Right atrium auricular region (tissue), 2 donors: Measurements from ENCODE around the gene MKRN2OS. TPM values are rescaled to one million over a fixed set of nuclear protein-coding genes. Genes with fewer than 3 reads are reported as not detected.
A peak's percentile ranks its signal among the peaks of the same experiment; 100 is the strongest.

Experiments used
- DNase-seq: peaks from one replicate; pipeline ENCODE4 v3.0.0-alpha.2; 2019; ENCODE audit warnings: low spot score
- H3K27ac ChIP-seq, 2 donors: fragments of 200-600 bp; sonication (generic); 1 replicate in 1 of 2; 2 replicates in 1 of 2; pipeline ENCODE4 v1.5.1; 2016 to 2019
- H3K27me3 ChIP-seq, 2 donors: fragments of 200-600 bp; sonication (generic); one replicate each; pipeline versions ENCODE4 v1.5.1 to v1.6.0; 2017 to 2019
- H3K36me3 ChIP-seq: fragments of 200-600 bp; sonication (generic); one replicate; pipeline ENCODE4 v1.5.1; 2016
- H3K4me1 ChIP-seq, 2 donors: fragments of 200-600 bp; sonication (generic); one replicate each; pipeline versions ENCODE4 v1.5.1 to v1.6.0; 2017 to 2019
- H3K4me3 ChIP-seq, 2 donors: fragments of 200-600 bp; sonication (generic); 1 replicate in 1 of 2; 2 replicates in 1 of 2; pipeline ENCODE4 v1.5.1; 2017 to 2019; ENCODE audit warnings: mild to moderate bottlenecking in 1 of 2, moderate library complexity in 1 of 2
- H3K9me3 ChIP-seq, 2 donors: fragments of 200-600 bp; sonication (generic); one replicate each; pipeline ENCODE4 v1.5.1; 2019
- CTCF ChIP-seq, 2 donors: fragments of 200-600 bp; sonication (generic); IDR thresholded peaks; one replicate each; pipeline ENCODE4 v1.5.1; 2019; ENCODE audit warnings: antibody characterized with exemption in 2 of 2
- total RNA-seq, 2 donors: library from RNA; depleted of rRNA; stranded (reverse); fragments of >200 nt; gene quantifications; one replicate each; pipeline ENCODE4 v1.1.0, GENCODE V29; 2016

The MKRN2OS gene
- total RNA-seq, 2 donors from 2014 or later = not detected

GRCh38 chr3:12588039-12589009 lies 43.0 kb upstream of the MKRN2OS start:
- H3K9me3 ChIP-seq = no peaks in the 10 kb centered on the region
- no peaks in the 10 kb centered on the region for H3K27me3 ChIP-seq
- peaks cover 0 to 18% of the 10 kb centered on the region in 2 donors for H3K4me1 ChIP-seq
- H3K4me3 ChIP-seq = no peak overlapping the region
- H3K27ac ChIP-seq = peak overlapping the region; percentile 64 to 70
- no peak for TF ChIP-seq CTCF (IDR thresholded peaks at IDR 0.05)
- no peak for DNase-seq
- peaks cover 84% of the 10 kb centered on the region for H3K36me3 ChIP-seq

- peaks cover 94% of the 10 kb centered on the region for H3K36me3 ChIP-seq
- DNase-seq = no peak
- H3K27me3 ChIP-seq = no peaks in the 10 kb centered on the region
- peak overlapping the region; percentile 64 to 70 for H3K27ac ChIP-seq
- no peak overlapping the region for H3K4me3 ChIP-seq
- peaks cover 0 to 18% of the 10 kb centered on the region in 2 donors for H3K4me1 ChIP-seq
- no peak for TF ChIP-seq CTCF (IDR thresholded peaks at IDR 0.05)
- H3K9me3 ChIP-seq = no peaks in the 10 kb centered on the region
Observed at GRCh38 chr3:12586403-12586802, 41.1 kb upstream of the MKRN2OS start.

GRCh38 chr3:12585970-12586369 lies 40.7 kb upstream of the MKRN2OS start:
- DNase-seq = no peak
- Histone ChIP-seq H3K27me3 (no peaks in the 10 kb centered on the region), H3K36me3 (peaks cover 94% of the 10 kb centered on the region), H3K9me3 (no peaks in the 10 kb centered on the region), H3K4me1 (peaks cover 0 to 18% of the 10 kb centered on the region in 2 donors), H3K27ac (peak overlapping the region in 1 of 2 donors; percentile 70), H3K4me3 (no peak overlapping the region)
- no peak for TF ChIP-seq CTCF (IDR thresholded peaks at IDR 0.05)

GRCh38 chr3:12585181-12585580 lies 39.9 kb upstream of the MKRN2OS start:
- H3K4me1 ChIP-seq = peaks cover 0 to 19% of the 10 kb centered on the region in 2 donors
- no peaks in the 10 kb centered on the region for H3K27me3 ChIP-seq
- peaks cover 93% of the 10 kb centered on the region for H3K36me3 ChIP-seq
- H3K4me3 ChIP-seq = no peak overlapping the region
- DNase-seq = no peak
- H3K9me3 ChIP-seq = no peaks in the 10 kb centered on the region
- peak overlapping the region in 1 of 2 donors; percentile 70 for H3K27ac ChIP-seq
- TF ChIP-seq CTCF (IDR thresholded peaks at IDR 0.05) = no peak

GRCh38 chr3:12584083-12584482 lies 38.8 kb upstream of the MKRN2OS start:
- no peak for TF ChIP-seq CTCF (IDR thresholded peaks at IDR 0.05)
- Histone ChIP-seq H3K36me3 (peaks cover 91% of the 10 kb centered on the region), H3K27me3 (no peaks in the 10 kb centered on the region), H3K27ac (no peak overlapping the region), H3K9me3 (no peaks in the 10 kb centered on the region), H3K4me1 (peaks cover 0 to 24% of the 10 kb centered on the region in 2 donors), H3K4me3 (no peak overlapping the region)
- no peak for DNase-seq
